DMS53 treated with DMSO at 0.1 percent for 48 hours (cell line): ENCODE results near the gene FAM180A.
"Not testable (repeated sequence)": the region's sequence is repeated elsewhere in the genome, so short reads cannot be mapped to it uniquely, and the experiment has no call there.

Source experiments
- DNase-seq: peaks from one replicate; lab custom pipeline; 2025; ENCODE audit not compliant: unreplicated experiment; lab: John Stamatoyannopoulos, UW

FAM180A gene

DNA sequence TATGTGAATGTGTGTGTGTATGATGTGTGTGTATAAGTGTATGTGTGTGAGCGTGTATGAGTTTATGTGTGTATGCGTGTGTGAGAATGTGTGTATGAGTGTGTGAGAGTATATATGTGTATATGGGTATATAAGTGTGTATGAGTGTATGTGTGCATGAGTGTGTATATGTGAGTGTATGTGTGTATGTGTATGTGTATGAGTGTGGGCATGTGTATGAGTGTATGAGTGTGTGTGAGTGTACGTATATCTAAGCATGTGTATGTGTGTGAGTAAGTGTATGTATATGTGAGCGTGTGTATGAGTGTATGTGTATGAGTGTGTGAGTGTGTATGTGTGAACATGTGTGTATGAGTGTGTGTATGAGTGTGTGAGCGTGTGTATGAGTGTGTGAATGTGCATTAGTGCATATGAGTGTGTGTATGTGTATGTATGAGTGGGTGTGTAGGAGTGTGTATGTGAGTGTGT is 33.5 kb downstream of the FAM180A start:
- DNase-seq, result no peak

DNA sequence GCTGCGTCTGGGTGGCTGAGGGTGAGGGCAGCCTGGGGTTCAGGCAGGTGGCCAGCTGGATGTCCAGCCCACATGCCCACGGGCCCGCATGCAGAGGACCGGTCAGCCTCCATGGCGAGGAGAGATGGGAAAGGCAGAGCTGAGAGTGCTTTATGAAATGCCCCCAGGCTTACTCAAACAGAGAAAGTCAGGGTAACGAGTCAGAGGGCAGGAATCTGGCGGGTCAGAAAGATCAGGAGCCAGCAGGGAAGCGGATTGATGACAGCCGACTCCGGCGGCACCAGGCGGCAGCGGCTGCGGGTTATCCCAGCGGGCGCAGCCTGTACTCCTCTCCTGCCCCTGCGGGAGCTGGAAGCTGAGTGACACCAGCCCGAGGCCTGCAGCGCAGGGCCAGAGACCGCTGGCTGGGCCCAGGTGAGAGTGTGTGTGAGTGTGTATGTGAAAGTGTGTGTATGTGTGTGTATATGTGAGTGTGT is 34.0 kb downstream of the FAM180A start:
- DNase-seq, result no peak

DNA sequence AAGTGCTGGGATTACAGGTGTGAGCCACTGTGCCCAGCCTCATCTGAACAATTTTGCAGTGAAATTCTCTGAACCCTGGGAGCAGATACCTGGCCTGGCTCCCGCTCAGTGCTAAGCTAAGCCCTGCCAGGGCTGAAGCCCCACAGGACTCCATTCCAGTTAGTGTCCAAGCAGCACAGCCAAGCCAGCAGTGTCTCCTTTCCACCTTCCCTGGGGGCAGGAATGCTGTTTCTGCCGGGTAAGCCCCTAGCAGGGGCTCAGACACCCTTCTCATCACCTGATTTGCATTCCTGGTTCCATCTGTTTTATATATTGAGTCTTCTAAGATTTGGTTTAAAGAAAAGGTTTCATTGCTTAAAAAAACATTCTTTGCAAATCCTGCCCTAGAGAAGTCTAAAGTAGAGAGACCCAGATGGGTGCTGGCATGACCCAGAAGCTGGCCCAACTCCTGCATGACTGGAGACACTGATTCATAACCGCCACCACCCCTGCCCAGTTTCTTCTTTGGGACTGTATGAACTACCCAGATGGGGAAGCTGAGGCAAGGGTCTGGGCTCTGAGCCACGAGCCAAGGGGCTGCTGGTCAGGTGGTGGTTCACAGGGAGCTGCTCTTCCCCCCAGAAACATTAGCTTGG is 34.7 kb downstream of the FAM180A start:
- no peak for DNase-seq

DNA sequence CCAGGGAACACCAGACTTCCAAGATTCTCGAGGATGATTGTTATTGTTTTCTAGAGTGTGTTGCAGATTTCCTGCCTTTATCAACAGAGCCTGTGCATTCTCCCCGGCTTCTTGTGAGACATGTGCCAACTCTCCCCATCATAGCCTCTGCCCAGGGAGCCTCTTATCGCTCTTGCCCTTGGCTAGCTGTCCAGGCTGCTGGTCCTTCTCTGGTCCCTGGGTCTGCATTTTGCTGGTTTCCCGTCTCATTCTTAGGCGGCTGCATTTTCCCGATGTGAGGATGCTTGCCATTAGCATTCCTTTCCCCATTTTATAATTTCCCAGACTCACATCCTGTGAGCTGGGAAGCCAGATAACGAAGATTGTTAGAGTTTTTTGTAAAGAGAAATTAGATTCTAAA is 35.8 kb downstream of the FAM180A start:
- no peak for DNase-seq

DNA sequence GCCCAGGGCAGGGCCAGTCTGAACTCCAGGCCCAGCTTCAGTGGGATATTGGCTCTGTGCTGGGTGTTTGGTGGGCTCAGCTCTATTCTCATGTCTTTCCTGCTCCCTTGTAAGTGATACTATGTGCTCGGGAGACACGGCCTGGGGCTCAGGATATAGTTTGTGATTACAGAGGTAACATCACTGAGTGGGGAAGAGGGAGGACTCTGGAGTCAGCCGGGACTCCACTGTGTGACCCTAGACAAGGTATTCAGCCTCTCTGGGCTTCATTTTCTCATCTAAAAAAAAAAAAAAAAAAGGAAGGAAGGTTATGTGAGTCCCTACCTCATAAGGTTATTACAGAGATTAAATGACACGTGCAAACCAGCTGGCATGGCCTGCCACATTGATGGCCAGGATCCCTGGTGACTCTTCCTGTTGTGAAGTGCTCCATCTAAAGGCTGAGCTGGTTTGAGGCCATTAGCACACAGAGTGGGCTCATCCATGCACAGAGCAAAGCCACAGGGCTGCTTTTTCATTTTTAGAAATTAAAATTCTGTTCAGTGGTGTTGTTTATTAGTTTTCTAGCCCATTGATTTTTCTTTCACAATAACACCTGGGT is 36.3 kb downstream of the FAM180A start:
- DNase-seq, result no peak

DNA sequence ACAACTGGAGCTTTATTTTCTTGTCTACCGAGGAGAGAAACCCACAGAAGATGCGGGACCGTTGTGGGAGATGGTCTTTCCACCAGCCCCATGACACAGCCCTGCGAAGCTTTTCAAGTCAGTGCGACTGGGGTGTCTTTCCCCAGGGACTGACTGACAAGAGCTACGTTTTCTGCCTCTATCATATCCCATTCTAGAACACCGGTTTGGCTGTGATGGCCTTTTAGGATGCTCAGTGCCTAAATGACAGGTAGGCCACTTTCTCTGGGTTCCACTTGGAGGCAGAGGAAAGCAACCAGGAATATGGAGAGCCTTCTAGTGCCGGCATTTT is 37.5 kb downstream of the FAM180A start:
- DNase-seq, result no peak

DNA sequence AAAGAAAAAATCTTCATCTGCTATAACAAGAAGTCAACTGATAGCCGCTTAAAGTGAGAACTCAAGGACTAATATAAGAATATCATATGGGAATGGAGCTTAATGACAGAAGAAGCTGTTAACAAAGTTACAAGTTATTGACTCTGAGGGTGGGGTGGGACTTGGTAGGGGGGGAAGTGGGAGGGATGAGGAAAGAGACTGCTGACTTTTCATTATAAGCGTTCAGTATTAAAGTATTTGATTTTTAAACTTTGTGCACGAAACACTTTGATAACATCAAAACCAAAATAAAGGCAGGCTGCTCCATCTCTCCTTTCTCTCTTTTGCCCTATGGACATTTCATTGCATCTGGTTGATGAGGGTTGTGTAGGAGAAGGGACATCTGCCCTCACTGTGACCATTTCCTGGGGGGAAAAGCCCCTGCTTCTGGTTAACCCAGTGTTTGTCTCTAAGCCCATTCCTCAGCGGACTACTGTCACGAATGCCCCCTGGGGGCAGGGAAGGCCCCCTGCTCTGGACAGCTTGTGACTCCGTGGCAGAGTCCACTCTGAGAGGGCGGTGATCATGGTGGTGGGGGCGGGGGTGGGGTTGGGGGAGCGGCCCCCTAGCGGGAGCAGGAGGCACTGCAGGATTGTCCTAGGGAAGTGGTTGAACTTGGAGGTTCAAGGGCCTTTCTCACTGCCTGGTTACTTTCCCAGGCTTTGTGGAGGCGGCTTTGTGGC is 38.0 kb downstream of the FAM180A start:
- peak; percentile 11 for DNase-seq

DNA sequence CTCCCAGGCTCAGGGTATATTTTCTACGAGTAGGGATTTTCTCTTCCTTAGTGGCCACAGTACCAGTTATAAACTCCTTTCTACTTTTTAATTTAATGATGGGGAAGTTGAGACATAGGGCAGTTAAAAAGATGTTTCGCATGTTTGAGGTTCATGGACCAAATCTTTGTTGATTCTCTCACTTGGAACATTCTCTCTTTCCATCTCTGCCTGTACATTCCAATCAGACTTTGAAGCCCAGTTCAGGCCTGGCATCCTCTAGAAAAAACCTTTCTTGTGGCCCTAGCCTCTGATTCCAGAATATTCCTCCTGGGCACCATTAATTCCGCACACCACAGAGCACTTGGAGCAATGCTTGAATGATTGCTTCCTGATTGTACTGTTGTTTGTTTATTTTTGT is 39.1 kb downstream of the FAM180A start:
- DNase-seq, result no peak

DNA sequence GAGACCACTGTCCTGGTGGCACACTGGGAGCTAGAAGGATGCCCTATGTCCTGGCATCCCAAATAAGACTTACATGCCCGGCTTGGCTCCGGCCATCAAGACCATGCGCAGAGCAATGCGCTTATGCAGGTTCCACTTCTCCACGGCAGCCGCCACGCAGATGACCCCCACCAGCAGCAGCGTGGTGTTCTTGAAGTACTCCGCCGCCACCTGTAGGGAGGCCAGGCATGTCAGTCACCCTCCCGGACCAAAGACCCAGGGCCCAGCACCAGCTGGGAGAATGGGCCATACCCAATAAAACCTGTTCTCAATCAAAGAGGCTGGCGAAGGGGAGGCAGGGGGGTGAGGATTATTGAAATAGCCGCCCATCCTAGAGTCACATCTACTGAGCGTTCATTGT is 40.6 kb downstream of the FAM180A start:
- DNase-seq, result no peak

DNA sequence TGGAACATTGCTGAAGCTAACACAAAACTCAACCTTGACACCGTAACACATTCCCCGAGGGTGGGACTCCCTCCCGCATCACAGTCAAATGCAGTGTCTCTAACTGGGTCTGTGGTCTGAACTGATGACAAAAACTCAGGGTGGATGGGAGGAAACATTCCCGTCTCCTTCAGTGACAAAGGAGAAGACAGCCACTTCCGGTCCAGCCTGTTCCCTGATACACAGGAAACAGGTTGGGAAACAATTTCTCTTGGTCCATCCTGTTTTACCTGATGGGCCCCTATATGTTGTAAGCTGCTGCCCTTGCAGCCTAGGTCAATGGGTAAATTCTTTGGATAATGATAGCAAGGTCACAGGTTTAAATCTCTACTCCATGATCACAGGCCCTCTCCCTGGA is 41.0 kb downstream of the FAM180A start:
- no peak for DNase-seq

DNA sequence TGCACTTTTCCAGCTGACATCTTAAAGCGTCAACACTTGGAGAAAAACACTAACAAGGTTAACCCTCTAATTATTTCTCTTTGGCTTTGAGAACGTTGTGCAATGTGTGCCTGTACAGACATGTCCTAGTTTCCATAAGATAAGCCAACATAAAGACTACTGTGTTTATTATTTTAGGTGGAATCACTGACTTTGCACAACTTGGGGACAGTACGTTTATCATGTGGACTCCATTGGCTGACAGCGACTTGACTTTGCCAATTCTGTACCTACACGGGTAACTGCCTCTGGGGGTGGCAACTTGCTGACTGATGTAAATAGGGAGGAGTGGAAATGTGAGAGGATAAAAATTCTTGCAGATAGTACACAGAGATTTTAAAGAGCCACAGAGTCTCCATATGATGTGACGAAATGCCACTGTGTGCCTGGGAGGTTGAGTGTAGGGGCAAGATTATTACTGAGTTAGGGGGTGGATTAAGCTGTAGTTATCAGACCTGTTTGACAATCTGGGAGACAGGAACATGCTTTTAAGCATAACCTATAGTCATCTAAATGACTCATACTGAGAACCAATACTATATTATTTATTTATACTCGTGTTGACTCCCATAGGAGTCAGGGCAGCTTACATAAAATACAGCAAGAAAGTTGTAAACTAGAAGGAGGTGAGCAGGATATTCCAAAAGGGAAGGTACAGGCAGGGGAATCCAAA is 41.6 kb downstream of the FAM180A start:
- no peak for DNase-seq

DNA sequence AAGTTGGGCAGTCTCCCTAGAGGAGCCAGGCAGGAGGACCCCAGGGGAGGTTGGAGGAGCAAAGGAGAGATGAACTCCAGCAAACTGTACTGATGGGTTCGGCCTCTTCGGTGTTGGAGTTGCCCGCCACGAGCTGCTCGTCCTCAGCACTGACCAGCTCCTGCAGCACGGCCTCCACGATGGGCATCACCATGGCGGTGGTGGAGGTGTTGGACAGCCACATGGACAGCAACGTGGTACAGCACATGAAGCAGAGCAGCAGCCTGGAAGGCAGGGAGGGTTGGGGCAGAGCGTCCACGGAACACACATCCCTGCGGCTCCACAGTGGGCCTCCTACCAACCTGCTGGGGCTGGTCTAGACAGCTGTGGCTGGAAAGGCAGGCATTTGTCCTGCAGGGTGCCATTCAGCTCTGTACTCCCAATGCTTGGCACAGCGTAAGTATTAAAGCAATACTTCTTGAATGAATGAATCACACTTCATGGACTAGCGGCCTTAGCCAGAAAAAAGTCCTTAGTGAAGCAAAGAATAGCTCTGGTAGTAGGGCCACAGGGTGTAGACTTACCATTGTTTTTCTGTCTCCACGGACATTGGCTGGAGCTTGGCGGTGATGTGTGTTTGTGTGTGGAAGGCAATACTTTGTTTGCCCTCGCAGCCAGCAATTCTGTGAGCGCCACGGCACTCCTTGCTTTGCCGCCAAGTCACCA is 42.4 kb downstream of the FAM180A start:
- no peak for DNase-seq

DNA sequence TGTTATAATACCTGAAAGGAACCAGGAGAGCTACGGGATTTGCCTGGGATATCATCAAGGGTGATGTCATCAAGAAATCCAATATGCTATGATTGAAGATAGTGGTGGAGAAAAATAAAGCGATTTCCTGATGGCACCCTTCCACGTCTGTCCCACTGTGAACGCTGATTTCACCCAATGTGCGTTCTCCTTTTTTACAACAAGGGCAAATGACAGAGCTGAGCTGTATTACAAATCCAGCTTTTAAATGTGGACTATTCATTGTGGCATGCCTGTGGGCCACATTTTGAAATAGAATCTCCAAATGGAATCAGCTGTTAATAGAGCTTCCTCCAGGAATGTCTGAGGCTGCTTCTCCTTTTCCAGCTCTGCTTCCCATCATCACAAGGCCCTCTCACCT is 43.9 kb downstream of the FAM180A start:
- no peak for DNase-seq

DNA sequence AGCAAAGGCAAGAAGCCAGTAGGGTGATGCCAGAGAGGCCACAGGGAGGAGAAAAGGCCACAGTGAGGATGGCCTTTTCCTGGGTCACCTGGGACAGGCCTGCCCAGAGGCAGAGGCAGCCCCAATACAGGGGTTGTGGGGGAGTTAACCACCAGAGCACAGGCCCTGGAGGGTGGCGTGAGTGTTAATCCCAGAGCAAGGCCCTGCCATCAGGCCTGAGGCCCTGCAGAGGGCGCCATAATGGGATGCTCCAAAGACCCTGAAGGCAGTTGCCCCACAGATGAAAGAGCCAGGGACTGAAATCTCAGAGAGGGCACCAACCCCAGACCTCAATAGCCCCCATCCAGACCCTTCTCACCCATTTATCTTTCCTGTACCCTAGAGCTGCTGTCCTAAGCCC is 44.5 kb downstream of the FAM180A start:
- DNase-seq, result no peak

DNA sequence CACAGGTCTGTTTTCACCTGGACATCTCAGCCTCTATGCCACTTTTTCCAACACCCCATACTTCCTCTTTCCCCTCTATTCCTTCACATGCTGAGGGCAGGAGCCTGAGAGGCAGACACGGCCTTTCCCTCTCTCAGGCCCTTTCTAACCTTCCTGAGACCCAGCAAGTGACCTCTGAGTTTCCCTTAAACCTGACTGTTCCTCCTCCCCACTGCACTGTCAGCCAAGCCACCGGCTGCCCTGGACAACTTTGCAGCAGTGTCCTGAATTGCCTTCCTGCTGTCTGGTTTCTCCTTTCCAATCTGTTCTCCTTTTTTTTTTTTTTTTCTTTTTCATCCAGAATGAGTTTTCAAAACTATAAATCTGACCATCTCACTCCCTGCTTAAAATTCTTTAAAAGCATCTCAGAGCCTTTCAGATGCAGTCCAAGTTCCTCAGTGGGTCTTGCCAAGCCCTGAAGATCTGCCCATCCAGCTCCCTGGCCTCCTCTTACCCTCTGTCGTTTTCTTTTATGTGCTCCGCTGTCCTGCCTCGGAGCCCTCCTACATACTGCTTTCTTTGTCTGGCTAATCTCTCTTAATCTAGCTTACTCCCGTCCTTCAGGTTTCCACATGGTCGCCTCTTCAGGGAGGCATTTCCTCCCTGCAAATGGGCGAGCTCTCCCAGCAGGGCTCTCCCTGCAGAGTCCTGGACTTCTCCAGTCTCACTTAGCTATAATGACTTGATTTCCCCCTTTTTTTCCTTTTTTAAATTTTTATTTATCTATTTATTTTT is 51.1 kb downstream of the FAM180A start:
- DNase-seq, result no peak

DNA sequence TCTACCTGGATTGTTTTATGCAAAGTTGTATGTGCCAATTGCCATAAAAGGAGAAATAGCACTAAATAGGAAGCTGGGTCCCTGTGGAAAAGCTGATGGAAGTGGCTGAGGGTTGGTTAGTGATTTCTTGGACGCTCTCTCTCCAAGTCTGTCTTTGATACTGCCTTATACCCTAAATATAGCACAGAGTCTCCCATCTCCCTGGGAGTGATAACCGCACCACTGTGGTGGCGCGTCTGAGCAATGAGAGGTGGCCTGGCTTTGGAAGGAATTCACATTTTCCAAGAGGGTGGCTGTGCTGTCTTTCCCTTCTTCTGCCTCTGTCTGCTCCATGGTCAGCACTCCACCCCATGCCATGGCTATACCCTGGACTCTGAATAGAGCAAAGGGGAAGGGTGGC is 55.1 kb downstream of the FAM180A start:
- no peak for DNase-seq

DNA sequence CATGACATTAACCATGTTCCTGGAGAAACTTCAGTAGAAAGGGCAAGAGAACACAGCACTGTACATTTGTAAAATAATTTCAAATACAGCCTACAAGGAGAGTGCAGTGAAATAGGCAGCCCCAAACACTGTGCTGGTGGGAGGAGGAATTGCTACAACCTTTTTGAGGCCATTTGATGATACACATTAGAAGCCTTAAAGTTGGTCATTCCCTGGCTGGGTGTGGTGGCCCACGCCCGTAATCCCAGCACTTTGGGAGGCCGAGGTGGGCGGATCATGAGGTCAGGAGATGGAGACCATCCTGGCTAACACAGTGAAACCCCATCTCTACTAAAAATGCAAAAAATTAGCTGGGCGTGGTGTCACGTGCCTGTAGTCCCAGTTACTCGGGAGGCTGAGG is 56.0 kb downstream of the FAM180A start:
- DNase-seq, result not testable (repeated sequence)

DNA sequence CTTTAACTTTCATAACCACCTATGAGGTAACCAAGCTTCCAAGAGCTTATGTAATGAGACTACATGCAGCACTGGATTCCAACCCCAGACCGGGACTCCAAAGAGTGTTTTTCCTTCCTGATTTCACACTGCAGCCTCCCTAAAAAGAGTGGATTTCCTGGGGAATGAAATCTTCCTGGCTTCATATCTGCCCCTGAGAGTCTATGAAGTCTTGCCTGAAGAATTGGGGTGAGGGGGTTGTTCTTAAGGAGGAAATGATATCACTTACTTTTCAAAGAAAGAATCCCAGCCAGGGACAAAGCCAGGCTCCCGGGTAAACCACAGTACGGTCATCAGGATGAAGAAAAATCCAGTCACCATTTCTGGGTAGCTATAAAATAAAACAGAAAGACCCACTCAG is 56.6 kb downstream of the FAM180A start:
- no peak for DNase-seq

DNA sequence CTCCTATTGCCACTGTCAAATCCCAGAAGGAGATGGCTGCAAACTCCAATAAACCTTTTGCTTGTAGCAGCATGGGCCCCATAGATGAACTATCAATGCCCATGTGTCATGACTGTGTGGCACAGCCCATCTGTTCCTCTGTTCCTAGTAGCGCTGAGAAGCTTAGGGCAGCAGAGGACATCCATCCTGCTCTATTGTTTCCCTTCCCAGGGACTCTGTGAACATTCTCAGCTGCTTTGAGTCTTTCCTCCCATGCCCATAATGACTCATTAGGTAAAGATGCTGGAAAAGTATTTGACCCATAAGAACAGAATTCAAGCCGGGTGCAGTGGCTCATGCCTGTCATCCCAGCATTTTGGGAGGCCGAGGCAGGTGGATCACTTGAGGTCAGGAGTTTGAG is 58.0 kb downstream of the FAM180A start:
- no peak for DNase-seq

DNA sequence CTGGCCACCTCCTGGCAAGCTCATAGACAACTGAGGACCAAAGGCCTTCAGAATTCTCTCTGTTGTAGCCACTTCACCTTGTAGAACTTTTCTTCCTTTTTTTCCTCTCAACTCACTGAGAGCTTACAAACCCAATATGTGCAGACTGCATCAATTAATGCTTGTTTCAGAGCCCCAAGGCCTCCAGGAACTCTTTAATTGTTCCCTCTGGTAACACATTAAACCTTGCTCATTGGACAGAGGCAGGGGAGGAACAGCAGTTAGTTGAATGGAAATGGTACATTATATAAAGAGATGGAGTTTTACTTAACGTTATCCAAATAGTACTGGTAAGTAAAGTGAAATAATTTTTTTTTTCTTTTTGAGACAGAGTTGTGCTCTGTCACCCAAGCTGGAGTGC is 61.1 kb downstream of the FAM180A start:
- DNase-seq, result no peak
